Raji (cell line): ENCODE results near the gene DMD.

Experiments
- POLR2A ChIP-seq: IDR thresholded peaks from 2 replicates; pipeline ENCODE4 v1.6.1; 2011; ENCODE audit warnings: low read depth, low read length, control low read depth; ENCODE audit not compliant: insufficient read depth

DMD gene

DNA sequence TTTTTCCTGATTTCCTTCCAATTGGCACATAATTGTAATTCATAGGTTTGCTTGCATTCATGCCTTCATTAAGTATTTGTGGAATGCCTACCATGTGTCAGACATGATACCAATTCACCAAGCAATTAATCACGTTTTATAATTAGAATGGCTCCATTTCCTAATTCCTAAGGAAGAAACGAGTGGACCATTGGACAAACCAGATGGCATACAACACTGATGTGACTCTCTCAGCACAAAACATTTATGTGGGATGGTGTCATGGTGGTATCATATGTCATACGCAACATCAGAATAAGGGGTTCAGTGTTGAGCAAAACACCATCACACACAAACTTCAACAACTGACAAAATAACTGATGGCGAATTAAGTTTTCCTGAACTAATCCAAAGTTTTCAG is 502.8 kb downstream of the DMD start:
- no peak for TF ChIP-seq POLR2A

DNA sequence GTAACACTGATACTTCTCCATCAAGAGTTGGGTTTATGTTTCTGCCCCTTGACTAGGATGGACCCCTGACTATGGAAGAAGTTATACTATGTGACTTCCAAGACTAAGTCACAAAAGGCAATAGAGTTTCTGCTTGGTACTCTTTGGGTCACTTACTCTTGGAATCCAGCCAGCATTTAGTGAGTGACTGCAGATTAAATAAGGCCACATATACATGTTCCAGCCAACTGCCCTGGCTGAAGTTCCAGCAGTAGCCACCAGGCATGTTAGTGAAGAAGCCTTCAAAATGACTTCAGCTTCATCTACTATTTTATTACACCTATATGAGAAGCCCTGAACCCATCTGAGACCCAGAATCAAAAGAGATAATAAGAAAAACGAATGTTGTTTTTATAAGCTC is 524.0 kb downstream of the DMD start:
- TF ChIP-seq POLR2A: no peak

DNA sequence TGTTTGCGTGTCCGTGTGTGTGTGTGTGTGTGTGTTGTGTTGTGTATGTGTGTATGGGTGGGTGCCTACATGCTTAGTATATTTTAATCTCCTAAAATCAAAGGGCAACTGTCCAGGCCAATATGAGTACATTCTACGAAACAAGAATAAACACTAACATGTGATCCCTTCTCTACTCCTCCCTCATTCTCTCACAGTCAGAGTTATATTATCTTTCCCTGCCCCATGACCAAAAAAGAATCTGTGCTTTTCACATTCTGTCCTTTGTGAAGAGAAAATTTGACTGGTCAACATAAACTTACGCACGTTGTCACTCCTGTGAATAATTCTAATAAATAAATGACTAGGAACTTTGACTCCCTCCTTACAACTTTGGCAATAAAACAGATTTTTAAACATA is 532.9 kb downstream of the DMD start:
- no peak for TF ChIP-seq POLR2A

DNA sequence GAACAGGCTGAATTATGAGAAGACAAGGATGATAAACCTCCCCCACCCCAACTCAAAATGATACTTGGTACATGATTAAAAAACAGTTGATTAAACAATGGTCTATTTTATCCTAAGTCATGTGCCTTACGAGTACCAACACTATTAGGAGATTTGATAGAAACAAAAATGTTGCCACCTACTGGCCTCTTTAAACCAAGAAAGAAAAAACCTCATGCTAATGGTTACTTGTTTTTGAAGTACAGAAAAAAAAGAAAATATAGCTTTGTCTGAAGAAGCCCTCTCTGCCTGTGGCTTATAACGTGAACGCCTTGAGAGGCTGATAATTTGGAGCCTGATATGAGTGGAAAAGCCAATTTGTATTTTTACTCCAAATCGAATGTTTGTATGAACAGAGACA is 538.2 kb downstream of the DMD start:
- TF ChIP-seq POLR2A: no peak

DNA sequence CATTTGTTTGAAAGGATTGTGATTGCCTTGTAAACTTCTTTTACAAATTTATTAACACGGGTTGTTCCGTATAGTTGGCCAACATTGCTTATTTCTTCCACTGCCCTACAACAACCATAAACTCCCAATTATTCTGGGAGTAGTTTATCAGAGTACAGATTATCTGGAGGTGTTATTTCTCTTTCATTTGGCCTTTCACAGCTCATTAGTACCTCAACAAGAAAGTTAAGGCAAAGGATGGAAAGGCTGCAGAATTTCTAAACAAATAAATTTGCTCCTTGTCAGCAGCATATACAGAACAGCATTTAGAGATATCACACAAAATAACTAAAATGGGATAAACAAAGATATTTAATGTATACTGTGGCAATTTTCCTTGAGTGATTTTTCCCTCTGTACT is 548.8 kb downstream of the DMD start:
- no peak for TF ChIP-seq POLR2A

DNA sequence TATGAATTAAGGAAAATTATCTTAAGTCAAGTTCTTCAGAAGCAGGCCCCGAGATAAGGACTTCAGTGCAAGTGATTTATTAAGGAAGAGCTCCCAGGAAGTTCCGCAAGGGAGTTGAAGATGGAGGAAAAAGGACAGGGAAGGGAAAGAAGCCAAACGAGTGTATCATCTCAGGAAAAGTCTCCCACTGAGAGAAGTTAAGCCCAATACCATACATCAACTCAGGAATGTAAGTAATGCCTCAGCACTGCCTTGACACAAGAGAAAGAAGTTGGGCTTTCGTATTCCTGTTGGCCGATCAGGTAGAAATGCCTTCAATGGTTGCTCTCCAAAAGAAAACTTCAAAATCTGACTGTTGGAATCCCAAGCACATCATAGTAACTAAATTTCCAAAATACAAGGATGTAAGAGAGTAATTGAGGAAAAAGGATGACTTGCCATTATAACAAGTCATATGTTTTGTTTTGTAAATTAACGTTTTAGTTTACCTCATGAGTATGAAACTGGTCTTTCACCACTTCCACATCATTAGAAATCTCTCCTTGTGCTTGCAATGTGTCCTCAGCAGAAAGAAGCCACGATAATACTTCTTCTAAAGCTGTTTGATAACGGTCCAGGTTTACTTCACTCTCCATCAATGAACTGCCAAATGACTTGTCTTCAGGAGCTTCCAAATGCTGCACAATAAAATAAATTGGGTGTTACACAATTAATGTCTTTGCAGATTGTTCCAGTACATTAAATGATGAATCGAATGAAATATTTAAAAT is 566.7 kb downstream of the DMD start:
- TF ChIP-seq POLR2A: no peak

DNA sequence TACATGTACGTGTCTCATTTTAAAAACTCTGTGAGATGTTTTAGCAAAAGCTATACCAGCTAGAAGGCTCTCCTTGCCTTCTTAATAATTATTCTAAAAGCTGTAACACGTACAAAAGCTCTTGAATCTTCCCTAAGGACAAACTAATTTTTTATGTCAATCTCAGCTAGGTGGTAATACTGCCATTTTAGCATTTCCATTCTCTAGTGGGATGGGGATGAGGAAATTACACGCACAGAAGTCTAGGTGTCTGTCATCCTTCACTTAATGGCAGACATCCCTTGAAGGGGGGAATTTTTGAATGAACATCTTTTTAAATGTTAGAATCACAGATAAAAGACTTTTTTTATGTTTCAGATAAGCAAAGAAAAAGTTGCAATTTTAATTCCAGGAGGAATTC is 569.1 kb downstream of the DMD start:
- TF ChIP-seq POLR2A: no peak

DNA sequence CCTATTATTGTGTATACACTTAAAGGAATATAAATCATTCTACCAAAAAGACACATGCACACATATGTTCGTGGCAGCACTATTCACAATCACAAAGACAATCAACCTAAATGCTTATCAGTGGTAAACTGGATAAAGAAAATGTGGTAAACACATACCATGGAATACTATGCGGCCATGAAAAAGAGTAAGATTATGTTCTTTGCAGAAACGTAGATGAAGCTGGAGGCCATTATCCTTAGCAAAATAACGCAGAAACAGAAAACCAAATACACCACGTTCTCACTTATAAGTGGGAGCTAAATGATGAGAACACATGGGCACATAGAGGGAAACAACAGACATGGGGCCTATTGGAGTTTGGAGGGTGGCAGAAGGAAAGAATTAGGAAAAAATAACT is 593.2 kb downstream of the DMD start:
- TF ChIP-seq POLR2A: no peak

DNA sequence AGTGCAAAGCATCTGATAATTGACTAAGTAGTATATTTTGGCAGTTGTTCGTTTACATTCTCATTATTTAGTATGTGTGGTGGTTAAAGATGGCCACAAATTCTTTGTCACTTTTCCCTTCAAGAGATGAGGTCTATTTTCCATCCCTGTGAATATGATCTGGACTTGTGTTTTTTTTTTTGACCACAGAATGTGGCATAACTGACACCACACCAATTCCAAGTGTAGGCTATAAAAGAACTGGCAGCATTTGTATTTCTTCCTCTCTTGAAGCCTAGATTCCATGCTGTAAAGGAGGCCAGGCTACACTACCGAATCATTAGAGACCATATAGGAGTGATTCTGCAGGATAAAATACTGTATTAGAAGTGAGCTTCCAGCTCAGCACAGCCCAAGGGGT is 596.6 kb downstream of the DMD start:
- TF ChIP-seq POLR2A: no peak

DNA sequence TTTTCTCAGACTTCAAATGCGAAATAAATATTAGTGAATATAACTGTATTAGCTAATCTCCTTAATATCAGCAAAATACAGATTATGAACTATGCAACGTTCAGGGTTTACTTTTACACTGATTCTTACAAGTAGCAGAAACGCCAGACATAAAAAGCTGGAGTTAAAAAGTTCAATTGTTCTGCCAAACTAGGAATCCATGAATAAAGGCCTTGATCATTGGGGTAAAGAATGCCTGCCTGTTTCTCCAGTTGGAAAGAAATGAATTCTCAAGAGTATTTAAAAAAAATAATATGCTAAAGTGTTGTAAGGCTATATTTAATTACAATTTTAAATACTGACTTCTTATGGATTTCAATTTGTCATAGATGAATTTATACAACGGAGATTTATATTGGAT is 612.2 kb downstream of the DMD start:
- TF ChIP-seq POLR2A: no peak

DNA sequence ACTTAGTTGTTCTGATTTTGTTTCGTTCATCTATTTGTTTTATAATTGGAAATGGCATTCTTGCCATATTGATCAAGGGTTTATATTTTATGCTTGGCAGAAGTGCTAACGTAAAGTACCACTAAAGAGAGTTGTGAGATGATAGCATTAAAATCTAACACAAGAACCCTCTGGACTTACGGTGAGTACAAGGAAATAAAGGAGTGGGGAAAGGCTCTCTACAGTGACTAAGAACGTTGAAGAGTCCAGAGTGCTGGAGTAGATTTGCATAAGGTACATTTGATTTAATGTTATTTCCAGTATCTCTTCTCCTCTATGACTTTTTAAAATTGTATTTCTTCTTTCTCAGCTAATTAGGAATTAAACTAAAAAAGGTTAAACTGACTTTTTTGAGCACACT is 612.6 kb downstream of the DMD start:
- TF ChIP-seq POLR2A: no peak

DNA sequence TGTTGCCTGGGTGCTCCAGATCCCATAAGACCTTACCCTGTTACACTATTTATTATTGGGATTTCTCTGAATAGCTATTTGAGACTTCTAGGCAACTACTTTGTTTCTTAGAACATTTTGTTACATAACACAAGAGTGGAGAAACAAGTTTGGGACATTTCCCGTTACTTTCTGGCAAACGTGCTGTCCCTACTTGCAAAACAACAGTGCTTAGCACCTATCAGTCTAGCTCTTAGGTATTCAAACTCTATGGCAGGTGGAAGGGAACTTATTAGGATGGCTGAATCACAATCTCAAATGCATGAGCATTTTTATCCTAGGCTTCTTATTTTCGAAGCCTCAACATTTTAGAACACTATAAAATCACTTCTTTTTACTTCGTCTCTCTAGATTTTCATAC is 613.6 kb downstream of the DMD start:
- no peak for TF ChIP-seq POLR2A

DNA sequence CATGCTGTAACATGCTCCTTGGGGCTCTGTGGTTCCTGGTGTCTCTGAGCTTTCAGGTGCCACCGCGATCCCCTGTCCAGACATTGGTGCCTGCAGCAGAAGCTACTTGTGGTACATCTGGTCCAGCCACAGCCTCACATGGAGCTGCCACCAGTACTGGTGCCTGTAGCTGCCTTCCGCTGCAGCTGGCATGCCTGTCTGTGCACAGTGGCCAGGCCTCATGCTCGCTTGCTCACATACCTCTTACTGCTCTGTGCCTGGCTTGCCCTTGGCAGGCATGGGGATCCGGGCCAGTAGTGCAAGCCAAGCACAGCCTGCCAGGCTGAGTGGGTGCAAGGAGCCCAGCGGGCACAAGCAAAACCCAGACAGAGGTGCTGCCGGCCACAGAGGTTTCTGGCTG is 618.6 kb downstream of the DMD start:
- no peak for TF ChIP-seq POLR2A

DNA sequence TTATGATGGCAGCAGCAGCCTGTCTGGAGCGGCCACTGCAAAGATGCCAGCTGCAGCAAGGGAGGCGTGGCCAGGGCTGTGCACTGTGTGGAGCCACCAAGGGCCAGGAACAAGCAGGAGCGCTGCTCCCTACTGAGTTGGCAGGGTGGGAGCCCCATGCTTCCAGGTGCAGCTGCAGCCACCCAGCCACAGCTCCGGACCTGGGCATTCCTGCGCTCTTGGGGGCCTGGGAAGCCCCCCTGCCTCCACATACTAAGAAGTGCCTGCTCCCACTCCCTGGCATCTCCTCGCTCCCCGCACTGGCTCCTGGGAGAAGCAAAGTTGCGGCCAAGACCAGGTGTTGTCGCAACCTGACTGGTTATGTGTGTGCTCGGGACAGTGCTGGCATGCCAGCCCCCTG is 619.8 kb downstream of the DMD start:
- TF ChIP-seq POLR2A: no peak

DNA sequence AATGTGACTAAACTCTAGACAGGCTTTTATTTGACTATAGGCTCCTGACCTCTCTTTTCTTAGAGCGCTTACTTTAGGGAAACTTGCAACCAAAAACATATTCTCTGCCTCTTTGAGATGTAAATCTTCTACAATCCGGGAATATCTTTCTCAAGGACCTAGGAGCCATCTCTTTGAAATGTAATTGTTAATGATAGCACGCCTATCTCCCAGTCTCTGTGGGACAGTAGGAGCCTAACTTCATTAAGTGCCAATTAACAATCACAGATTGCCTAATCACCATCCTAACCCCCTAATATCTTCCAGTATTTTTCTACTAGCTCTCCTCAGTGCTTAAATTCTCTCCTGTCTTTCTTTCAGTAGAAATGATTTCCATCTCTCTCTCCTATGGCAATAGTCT is 628.6 kb downstream of the DMD start:
- no peak for TF ChIP-seq POLR2A

DNA sequence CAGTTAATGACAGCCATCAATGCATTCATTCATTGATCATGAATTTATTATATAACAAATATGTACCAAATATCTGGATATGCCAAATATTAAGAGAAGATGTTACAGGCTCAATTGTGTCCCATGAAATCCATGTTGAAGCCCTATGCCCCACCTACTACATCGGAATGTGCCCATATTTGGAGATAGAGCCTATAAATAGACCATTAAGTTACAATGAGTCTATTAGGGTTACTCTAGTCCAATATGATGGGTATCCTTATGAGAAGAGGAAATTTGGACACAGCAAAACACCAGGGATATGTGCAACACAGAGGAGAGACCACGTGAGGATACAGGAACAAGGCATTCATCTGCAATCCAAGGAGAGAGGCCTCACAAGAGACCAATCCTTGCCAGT is 634.5 kb downstream of the DMD start:
- no peak for TF ChIP-seq POLR2A

DNA sequence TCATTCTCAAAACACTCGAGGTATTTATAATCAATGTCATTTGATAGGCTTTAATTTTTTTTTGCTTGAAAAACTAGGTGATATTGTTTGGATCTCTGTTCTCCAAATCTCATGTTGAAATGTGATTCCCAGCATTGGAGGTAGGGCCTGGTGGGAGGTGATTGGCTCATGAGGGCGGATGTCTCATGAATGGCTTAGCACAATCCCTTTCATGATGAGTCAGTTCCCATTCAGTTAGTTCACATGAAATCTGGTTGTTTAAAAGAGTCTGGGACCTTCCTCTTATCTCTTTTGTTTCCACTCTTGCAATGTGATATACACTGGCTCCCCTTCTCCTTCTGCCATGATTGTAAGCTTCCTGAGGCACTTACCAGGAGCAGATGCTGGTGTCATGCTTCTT is 638.7 kb downstream of the DMD start:
- no peak for TF ChIP-seq POLR2A
